GM10266 (cell line): ENCODE results near the gene A2M.

Source experiments
- DNase-seq: peaks from one replicate; pipeline ENCODE4 v3.0.0; 2012; ENCODE audit errors: extremely low spot score
- CTCF ChIP-seq: IDR thresholded peaks from 2 replicates; pipeline ENCODE4 v1.5.1; 2012; ENCODE audit warnings: mild to moderate bottlenecking, low read depth; ENCODE audit not compliant: control insufficient read depth, insufficient read depth; ENCODE audit errors: missing control alignments

The A2M gene

GRCh38 chr12:9076733-9077132 lies 39.0 kb downstream of the A2M start:
- no peak for DNase-seq
- no peak for TF ChIP-seq CTCF

- TF ChIP-seq CTCF = no peak
- no peak for DNase-seq
These were observed 40.6 kb downstream of the A2M start for GRCh38 chr12:9075138-9075535.

GRCh38 chr12:9074484-9075137 lies 41.1 kb downstream of the A2M start:
- TF ChIP-seq CTCF = no peak
- DNase-seq = no peak

- no peak for TF ChIP-seq CTCF
- no peak for DNase-seq
These were observed 42.6 kb downstream of the A2M start for GRCh38 chr12:9073076-9073475.

GRCh38 chr12:9072481-9073038 lies 43.2 kb downstream of the A2M start:
- DNase-seq = no peak
- no peak for TF ChIP-seq CTCF

- TF ChIP-seq CTCF = no peak
These were observed 43.8 kb downstream of the A2M start for GRCh38 chr12:9071969-9072368.

GRCh38 chr12:9071518-9071917 lies 44.2 kb downstream of the A2M start:
- no peak for DNase-seq
- TF ChIP-seq CTCF = no peak

More at GRCh38 chr12:9071969-9072368, 43.8 kb downstream of the A2M start:
- DNase-seq = no peak
